T-helper 1 cell treated with Interleukin-12 subunit alpha and Interleukin-12 subunit beta and Interleukin-4 antibody, amounts not matched to agents 30 ng/mL and 1 ng/mL, for 36 hours (primary cell): ENCODE measurements around the gene GPR107. TPM values are rescaled to one million over a fixed set of nuclear protein-coding genes. Genes with fewer than 3 reads are reported as not detected.

Source experiments
- intact Hi-C: fragments of 100-400 bp; cut with micrococcal nuclease; formaldehyde crosslinking; loops from one replicate; pipeline ENCODE4 v1.15.1; 2024
- total RNA-seq: library from RNA; stranded (reverse); gene quantifications from 2 replicates; pipeline ENCODE4 v1.2.3, GENCODE V29; 2022

GPR107 gene
- total RNA-seq, 1 donor from 2014 or later = 25.3 TPM

DNA sequence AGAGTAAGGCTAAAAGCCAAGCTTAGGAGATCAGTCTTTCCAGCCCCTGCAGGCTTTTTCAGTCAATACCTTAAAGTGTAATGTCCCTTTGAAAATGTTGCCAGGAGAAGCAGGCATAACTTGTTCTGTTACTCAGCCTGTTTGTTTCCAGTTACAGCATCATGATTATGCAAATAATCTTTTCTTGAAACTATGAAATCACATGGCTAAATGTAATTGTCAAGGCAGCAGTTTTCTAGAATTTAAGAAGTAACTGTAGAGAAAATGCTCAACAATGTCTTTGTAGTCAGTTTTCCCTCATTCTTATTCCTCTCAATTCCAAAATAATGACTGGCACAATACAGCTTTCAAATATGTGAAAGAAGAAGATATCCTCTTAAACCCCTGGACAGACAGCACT lies 1.9 kb upstream of the GPR107 start:
- intact Hi-C loops = loop anchor here (2.0 to 5.0 kb wide), 4 partner anchors 45 to 249 kb away; partner anchors contain the start of genes TOR1A and TOR1B

DNA sequence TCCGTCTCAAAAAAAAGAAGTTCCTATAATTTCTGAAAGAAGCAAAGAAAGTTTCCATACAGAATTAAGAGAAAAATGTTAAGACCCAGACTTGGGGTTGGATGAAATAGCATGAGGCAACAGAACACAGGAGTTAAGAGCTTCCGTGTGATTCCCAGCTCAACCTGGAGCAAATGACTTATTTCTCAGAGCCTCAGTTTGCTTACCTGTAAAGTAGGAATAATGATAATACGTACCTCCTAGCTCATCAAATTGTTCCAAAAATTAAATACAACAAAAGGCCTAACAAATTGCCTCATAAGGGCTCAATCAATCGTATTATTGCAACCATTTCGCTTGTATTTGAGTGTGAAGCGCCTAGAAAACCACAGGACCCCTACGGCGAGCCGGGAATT lies 600 bp upstream of the GPR107 start:
- intact Hi-C loops = loop anchor here (1.0 to 5.0 kb wide), 8 partner anchors 10 to 250 kb away; partner anchors contain the start of genes C9orf78, FNBP1, TOR1A and TOR1B

DNA sequence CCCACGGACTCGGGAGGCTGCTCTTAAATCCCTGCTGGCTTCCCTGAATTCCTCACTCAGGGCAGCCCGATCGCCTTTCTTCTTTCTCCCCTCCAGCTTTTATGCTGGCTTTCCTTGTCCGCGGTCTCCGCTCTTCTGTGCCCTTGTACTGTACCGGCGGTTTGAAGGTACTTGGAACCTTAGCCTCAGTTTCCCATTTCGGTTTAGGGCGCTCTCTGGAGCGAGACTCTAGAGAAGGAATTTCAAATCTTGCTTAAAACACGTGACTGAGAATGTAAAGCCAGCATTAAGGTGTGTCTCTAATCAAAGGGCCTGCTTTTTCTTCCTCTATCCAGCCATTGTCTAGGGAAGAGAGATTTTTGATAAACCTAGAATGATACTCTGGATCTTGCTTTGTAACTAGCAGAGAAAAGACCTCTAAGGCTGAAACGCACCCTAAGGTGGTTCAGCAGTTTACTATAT lies 650 bp downstream of the GPR107 start:
- intact Hi-C loops = loop anchor here (5.0 kb wide), 2 partner anchors 43 to 232 kb away; partner anchors contain the start of gene TOR1A

DNA sequence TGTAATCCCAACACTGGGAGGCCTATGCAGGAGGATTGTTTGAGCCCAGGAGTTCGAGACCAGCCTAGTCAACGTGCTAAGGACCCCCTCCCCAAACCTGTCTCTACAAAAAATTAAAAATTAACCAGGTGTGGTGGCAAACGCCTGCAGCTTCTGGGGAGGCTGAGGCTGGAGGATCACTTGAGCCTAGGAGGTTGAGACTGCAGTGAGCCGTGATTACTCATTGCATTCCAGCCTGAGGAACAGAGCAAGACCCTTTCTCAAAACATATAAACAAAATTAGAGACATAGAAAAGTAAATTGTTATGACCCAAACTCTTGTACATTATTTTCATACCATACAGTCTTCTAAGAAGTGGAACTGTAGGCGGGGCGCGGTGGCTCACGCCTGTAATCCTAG lies 1.1 kb downstream of the GPR107 start:
- intact Hi-C loops = loop anchor here (5.0 kb wide), 2 partner anchors 42 to 233 kb away; partner anchors contain the start of gene TOR1A

DNA sequence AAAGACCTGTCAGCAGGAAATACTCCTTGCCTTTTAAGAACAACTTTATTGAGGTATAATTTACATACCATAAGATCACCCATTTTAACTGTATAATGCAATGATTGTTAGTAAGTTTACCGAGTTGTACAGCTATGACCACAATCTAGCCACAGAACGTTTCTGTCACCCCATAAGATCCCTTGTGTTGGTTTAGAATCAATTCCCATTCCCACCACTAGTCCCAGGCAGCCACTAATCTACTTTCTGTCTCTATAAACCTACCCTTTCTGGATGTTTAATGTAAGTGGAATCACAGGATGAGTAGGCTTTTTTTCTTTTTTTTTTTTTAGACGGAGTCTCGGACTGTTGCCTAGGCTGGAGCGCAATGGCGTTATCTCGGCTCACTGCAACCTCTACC lies 4.4 kb downstream of the GPR107 start:
- intact Hi-C loops = no loop called here

DNA sequence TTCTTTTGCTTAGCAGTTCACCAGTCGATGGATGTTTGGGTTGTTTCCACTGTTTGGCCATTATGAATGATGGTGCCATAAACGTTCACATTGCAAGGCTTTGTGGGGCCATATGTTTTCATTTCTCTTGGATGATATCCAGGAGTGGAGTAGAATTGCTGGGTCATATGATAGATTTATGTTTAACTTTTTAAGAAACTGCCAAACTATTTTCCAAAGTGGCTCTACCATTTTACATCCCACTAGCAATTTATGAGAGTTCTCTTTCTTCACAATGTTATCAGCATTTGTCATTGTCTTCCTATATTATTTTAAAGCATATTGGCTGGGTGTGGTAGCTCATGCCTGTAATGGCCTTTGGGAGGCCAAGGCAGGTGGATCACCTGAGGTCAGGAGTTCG lies 5.2 kb downstream of the GPR107 start:
- intact Hi-C loops = no loop called here

DNA sequence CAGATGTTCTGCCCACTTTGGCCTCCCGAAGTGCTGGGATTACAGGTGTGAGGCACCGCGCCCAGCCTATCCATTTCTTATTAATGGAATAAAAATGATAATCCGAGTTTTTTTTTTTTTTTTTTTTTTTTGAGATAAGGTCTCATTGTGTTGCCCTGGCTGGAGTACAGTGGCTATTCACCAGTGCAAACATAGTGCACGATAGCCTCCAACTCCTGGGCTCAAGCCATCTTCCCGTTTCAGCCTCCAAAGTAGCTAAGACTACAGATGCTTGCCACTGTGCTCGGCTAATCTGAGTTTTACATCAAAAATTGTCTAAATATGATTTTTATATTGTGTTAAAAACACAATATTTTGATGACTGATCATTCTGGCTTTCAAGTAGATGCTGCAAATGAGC lies 6.6 kb downstream of the GPR107 start:
- intact Hi-C loops = no loop called here

DNA sequence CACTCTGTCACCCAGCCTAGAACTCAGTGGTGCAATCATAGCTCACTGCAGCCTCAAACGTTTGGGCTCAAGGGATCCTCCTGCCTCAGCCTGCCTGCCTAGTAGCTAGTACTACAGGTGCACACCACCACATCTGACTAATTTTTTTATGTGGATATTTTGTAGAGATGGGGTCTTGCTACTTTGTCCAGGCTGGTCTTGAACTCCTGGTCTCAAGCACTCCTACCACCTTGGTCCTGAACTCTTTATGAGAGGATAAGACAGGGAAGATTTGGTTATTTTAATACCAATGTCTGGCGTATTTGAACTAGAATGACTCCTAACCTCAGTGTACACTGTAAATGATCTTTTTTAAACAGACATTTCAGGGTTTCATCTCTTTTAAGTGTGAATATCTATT lies 9.0 kb downstream of the GPR107 start:
- intact Hi-C loops = no loop called here

DNA sequence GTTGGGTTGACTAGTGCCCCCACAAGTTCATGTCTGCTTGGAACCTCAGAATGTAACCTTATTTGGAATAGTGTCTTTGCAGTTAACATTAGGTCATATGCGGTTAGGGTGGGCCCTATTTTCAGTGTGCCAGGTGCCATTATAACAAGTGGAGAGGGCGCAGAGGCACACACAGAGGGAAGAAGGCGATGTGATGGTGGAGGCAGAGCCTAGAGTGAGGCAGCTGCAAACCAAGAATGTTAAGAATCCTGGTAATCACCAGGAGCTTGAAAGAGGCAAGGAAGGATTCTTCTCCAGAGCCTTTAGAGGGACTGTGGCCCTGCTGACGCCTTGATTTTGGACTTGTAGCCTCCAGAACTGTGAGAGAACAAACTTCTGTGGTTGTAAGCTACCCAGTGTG lies 10.9 kb downstream of the GPR107 start:
- intact Hi-C loops = no loop called here

DNA sequence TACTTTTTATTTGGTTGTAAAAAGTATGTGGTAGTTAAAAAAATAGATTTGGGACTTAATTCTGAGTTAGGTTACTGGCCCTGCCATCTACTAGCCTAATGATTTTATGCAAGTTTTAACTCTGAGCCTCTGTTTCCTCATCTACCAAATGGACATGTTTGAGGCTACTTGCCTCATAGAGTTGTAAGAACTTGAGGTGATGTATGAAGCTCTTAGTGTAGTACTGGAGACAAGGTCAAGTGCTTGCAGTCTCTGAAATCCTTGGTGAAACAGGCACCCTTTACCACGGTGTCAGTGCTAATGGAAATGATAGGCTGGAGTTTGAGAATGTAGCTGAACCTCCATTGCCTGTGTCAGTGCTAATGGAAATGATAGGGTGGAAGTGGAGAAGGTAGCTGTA lies 15.3 kb downstream of the GPR107 start:
- intact Hi-C loops = no loop called here

DNA sequence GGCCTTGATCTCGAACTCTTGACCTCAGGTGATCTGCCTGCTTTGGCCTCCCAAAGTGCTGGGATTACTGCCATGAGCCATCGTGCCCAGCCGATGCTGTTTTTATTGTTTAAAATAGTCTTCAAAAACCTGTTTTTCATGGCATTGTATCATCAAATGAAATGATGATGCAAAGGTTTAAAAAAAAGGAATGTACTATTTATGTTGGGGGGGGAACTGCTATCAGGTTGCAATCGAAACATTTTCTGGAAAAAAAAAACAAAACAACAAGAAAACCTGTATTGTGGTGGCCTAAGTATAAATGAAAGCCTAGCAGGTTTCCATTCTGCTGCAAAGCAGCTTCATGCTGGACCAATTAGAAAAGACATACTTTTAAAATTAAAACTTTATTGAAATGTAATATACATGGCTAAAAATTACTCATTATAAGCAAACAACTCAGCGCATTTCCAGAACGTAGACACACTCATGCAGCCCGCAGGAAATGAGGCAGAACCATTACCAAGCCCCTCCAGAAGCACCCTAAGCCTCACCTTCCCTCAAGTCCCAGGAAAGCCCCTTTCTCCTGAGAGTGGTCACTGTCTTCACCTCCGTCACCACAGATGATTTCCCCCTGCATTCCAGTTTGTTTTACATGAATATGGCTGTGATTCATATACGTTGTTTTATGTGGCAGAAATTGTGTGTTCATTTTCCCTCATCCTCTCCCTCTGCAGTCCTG lies 19.0 kb downstream of the GPR107 start:
- intact Hi-C loops = no loop called here

DNA sequence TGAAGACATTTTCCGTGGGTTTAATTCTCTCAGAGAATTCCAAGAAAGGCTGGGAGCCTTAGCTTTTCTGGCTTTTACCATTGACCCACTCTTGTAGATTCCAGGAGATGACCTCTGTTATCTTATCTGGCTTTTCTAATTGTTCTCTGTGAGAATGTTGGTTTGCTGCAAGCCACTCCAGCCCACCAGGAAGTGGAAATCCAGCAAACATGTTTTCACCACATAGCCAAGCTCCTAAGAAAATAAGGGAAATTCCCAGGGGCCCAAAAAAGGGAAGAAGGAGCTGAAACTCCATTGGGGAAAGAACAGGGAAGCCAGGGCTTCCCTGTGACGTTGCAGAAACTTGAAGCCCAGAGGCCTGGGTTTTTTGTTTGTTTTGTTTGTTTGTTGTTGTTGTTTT lies 19.7 kb downstream of the GPR107 start:
- intact Hi-C loops = no loop called here

DNA sequence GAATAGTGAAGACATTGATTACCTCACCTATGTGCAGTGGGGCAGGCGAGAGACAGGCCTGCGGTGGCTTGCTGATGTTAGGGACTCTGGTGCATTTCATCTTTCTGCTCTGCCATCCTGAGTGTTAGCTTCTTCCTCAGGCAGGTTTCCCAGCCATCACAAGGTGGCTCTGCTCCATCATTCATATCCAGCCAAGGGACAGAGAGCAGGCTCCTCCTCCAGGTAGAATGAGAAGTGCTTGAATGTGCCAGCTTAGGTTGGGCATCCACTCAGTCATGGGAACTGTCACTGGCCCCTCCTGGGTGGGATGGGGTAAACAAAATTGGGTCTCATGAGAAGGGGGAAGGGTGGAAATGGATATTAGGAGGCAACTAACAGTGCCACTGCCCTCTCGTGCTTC lies 24.8 kb downstream of the GPR107 start:
- intact Hi-C loops = no loop called here

DNA sequence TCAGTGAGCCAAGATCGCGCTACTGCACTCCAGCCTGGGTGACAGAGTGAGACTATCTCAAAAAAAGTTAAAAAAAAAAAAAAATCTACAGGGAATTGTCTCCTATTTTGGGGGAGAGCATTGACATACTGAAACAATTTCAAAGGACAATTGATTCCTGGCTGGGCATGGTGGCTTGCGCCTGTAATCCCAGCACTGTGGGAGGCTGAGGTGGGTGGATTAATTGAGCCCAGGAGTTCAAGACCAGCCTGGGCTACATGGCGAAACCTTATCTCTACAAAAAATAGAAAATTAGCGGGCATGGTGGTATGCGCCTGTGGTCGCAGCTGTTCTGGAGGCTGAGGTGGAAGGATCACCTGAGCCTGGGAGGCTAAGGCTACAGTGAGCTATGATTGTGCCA lies 30.6 kb downstream of the GPR107 start:
- intact Hi-C loops = no loop called here

DNA sequence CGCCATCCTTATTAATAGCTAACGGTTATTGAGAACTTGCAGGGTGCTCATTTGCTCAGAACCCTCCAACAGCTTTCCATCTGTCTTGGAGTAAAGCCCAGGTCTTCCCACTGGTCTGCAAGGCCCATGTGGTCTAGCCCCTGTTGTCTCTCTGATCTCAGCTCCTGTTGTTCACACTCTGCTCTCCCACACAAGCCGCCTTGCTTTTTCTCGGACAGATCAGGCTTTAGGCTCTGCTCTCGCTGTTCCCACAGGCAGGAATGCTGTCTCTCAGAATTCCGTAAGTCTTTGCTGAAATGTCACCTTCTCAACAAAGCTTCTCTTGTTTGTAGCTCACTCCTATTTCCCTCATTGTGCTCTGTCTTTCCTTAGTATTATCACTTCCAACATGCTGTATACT lies 34.3 kb downstream of the GPR107 start:
- intact Hi-C loops = no loop called here

DNA sequence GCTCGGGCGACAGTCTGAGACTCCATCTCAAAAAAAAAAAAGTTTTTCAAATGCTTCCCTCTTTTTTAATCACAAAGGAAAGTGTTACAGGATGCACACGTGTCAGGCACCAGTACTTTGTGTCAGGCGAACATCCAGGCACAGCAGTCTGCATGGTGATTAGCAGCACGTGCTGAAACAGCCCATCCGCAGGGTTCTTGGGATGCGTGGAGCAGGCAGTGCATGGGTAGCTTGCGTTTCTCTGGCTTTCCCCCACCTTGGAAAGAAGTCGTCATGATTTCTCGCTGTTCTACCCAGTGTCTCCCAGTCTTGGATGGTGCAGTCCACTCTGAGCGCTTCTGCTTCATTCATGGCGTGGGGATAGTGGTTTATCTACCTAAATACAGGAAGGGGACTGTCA lies 35.4 kb downstream of the GPR107 start:
- intact Hi-C loops = no loop called here

DNA sequence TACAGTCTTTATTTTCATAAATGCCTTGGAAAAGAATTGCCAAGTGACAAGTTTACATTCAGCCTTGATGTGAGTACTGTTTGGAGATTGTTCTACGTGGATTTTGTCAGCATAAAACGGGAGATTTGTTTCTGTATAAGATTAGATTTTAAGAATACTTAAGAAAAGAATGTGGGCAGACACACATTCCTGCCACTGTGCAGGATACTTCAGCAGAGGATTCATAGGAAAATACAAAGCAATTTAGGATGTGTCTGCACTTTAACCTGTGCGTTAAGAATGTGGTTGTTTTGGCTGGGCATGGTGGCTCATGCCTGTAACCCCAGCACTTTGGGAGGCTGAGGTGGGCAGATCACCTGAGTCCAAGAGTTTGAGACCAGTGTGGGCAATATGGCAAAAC lies 37.2 kb downstream of the GPR107 start:
- intact Hi-C loops = no loop called here

DNA sequence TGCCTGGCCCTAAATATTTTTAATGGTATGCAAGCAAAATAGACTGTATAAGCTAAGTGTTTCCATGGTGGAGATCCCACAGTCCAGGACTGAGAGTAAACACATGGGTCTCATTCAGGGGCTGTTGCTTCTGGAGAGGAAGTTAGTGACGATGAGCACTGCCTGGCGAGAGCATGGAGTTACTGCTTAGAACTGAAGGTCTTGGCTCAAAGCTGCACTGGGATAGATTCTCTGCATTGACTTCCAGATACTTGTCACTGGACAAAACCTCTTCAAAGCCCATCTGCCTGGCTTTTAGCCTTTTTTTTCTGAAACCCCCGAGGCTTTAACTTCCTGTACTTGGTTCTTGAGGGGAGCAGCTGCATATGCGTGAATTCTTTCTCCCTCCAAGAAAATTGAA lies 39.2 kb downstream of the GPR107 start:
- intact Hi-C loops = no loop called here

DNA sequence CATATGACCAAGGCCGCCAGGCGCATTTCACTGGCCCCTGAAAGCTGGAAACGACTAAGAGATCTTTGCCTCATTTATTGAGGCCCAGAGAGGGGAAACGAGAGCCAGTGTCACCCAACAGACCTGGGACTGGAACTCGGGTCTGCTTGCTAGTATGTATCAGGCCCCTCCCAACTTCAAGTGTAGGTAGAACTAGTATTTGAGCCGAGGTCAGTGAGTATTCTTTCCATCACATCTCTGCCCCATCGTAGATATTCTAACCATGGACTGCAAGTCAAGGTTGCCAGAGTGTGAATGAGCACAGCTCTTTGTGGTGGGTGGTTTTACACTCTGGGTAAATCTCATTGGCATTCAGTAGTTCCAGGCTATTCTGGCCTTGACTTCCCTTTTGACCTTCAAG lies 42.2 kb downstream of the GPR107 start:
- intact Hi-C loops = loop anchor here (5.0 kb wide), 2 partner anchors 44 to 304 kb away; partner anchors contain the start of gene GPR107

DNA sequence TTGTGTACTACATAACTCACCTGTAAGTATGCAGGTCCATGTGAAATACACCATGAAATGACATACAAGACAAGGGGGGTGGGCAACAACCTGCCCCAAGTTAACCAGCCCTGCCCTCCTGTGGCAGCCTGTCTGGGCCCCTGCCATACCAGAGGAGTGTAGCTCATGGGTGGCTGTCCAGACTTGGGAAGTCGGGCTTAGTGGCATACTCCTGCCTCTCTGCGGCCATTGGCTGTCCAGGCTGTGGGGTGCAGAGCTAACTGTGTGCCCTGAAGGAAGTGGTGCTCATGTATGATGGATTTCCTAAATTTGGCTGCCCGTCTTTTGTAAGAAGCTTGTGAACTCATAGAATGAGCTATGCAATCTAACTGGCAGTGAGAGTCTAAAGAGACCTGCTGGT lies 47.0 kb downstream of the GPR107 start:
- intact Hi-C loops = no loop called here

DNA sequence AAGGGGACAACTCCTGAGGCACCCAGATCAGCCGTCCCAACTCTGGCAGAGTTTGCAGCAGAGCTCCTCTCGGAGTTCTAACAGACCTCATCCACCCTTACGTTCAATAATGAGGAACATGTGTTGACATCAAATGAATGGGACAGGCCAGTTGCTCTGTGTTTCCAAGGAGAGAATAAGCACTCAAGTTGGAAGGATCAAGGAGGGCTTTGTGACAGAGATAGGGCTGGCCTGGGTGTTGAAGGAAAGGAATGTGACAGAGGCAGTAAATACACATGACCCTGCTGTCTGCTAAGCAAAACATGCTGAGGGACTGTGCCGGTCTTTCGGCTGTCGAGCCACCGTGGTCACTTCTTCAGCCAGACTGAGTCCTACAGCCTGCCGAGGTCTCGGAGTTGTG lies 48.2 kb downstream of the GPR107 start:
- intact Hi-C loops = no loop called here

DNA sequence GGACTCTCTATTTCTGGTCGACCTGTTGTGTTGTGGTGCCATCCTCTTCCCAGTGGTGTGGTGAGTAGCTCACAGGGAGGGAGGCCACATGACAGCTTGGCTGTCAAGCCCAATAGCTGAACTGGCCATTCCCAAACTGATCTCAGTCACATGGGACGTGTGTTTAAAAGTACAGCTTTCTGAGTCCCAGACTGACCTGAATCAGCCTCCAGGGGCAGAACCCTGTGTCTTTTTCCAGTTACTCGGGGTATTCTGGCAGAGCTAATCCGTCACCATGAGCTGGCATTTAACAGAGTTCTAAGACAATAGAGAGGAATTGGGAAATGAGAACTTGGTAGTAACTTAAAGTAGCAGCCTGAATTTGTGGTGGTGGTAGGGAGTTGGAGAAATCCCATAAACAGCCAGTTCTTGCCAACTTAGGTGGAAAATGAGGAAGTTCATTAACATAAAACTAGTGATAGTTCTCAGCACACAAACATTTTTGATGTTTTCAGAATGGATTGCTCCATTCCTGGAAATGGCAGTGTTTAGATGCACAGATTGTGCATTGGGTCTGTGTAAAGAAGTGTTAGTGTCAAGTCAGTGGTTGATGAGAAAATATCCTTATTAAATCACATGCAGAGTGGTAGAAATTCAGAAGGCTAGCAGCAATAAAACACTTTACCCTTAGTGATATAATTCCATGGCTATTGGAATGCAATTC lies 50.9 kb downstream of the GPR107 start:
- intact Hi-C loops = no loop called here

DNA sequence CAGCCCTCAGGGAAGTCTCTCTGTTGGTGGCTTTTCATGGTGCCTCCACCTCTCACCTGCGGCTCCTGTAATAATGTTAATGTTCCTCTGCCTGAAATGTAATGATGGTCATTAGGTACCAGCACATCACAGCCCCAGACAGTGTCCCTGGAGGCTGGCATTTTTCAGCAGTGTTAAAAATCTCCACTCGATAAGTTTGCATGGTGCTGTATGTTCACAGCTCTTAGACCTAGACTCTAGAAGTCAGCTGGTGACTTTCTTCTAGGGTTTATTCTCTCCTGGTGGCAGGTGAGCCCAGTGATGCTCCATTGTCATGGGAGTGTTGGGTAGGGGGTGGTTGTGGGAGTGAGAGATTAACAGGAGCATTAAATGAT lies 53.1 kb downstream of the GPR107 start:
- intact Hi-C loops = loop anchor here (1.0 to 2.0 kb wide), 4 partner anchors 21 to 236 kb away; partner anchors contain the start of gene NCS1
